CD4-positive, alpha-beta T cell treated with Interleukin-1 beta for 1 hour (primary cell): ENCODE results near the gene ACTR8.

ENCODE experiments used
- DNase-seq, 2 donors: peaks; one replicate each; pipeline ENCODE4 v3.0.0-alpha.2; 2020 to 2022

The ACTR8 gene

DNA sequence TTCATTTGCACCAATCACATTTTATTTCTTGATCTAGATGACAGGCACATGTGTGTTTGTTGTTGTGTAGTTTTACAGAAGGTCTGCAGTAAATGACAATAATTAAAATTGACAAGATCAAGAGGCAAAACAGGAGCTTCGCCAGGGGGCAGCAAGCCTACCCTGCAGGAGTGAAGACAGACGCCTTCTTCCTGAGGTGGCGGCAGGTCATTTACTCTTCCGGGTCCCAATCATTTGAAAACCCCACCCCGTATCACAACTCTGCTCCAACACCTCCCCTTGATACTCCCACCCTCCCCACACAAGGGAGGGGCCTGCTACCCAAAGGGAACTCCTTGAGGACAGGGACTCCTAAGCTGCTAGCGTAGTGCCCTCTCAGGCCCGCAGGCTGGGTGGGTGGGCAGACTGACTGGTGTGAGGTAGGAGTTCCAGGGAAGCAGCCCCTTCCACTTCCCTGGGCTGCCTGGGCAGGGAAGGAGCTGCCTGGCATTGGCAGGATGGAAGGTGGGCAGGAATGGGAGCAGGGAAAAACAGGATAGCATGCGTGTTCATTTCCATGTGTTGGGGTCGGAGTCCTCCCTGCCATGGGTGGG, 48.8 kb downstream of the ACTR8 start:
- no peak for DNase-seq

DNA sequence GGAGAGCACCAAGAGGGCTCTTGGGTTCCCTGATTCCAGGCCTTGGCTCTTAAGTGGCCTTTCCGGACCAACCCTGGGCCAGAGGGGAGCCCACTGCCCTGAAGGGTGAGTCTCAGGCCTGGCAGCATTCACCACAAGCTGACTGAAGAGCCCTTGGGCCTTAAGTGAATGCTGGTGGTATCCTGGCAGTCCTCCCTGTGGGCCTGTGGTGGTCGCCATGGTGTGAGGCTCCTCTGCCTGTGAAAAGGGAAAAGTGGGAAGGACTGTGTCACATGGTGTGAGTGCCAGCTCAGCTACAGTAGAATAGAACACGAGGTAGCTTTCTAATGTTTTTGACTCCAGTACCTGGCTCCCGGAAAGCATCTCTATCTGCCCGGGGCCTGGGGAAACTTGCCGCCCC, 51.0 kb downstream of the ACTR8 start:
- DNase-seq = no peak

GRCh38 chr3:53829605-53830004, 52.3 kb downstream of the ACTR8 start:
- DNase-seq = no peak

DNA sequence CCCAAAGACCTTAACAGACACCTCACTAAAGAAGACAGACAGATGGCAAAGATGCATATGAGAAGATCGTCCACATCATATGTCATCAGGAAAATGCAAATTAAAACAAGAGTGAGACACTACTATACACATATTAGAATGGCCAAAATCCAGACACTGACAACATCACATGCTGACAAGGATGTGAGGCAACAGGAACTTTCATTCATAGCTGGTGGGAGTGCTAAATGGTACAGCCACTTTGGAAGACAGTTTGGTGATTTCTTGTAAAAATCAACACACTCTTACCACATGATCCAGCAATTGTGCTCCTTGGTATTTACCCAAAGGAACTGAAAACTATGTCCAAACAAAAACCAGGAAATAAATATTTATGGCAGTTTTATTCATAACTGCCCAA, 53.4 kb downstream of the ACTR8 start:
- DNase-seq = no peak

- no peak for DNase-seq
Measured at GRCh38 chr3:53826048-53826447, 55.9 kb downstream of the ACTR8 start.

DNA sequence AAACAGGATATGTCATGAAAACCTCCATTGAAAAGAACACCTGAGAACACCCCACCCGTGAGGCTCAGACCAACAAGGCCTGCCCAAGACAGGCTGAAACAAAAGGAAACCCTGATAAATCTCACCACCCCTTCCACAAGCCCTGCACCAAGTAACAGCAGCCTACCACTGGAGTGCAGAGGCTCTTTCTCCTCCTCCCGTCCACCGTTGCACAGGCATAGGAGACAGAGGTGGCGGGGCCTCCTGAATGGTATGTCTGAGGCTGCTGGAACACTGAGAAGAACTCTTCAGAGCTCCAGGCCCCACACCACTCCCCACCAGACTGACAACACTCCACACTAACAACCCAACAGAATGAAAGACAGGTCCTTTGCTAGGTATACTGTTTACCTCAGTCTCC, 57.2 kb downstream of the ACTR8 start:
- DNase-seq = no peak

DNA sequence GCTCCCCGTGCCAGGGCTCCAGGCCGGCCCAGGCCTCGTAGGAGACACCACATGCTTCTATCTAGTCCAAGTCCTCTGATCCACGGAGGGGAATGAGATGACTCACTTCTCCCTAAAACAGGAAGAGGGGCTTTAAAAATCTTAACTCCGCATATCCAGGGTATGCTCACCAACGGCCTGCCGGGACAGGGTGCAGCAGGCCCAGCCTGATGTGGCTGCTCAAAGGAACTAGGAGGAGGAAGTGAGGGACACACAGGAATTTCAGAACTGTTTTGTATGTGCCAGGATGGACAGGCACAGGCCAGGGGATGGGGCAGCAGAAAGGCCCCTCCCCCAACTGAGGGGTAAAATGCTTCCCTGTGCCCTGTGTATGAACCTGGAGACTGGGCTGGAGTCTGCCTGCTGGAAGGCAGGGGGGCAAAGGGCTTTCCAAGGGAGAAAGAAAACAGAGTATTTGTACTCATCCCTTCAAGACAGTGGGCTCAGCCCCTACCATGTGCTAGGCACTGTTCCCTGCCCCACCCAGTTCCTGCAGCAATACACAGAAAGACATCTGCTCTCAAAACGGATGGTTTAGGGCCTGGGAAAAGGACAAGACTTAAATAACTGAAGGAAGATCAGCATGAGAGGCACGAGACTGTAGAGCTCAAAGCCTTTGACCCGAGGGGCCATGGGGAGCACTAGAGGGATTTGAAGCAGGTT, 57.8 kb downstream of the ACTR8 start:
- DNase-seq = no peak

DNA sequence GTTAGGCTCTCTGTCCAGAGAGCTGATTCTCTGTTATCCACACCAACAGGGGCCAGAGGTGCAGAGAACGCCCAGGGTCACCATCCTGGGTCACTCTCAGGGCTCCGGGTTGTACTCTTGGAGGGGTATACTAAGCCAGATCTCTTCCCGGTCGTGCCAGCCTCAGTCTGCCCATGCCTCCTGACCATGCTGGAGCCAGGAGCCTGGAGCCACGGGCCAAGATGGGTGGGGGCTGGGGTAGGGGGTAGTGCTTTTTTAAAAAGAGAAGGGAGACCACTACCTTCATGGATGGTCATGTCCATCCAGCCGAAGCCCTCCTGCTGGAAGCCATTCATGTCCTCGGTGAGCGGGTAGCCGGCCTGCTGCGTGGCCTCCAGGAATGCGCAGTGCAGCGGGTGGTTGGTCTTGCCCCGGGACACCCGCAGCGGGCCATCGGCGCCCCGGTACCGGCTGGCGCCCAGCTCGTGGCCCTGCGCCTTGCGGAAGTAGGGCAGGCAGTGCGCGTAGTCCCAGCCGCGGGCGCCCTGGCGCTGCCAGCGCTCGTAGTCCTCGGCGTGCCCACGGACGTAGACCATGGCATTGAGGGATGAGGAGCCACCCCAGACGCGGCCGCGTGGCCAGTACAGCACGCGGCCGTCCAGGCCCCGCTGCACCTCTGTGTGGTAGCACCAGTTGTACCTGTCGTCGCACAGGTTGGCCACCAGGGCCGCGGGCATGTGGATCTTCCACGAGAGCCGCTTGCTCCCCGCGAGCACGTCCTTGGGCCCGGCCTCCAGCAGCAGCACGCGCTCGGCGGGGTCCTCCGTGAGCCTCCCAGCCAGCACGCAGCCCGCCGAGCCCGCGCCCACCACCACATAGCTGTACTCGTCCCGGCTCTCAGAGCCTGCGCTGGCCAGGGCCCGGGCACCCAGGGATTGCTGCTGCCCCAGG, 58.7 kb downstream of the ACTR8 start:
- DNase-seq = no peak

DNA sequence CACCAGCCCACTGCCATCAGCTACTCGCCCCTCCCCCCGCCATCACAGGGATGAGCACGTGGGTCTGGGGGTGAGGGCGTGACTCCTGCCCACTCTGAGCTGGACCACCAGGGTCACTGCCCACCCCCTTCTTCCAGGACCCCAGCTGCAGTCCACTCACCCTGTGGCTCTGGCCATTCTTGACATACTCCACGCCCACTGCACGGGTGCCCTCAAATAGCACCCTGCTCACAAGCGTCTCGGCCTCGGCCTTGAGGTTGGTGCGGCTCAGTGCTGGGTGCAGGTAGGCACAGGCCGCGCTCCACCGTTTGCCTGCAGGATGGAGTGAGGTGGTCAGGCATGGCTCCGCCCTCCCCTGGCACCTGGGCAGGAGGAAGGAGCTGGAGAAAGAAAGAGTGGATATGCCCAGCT, 59.6 kb downstream of the ACTR8 start:
- no peak for DNase-seq

GRCh38 chr3:53821631-53822121, 60.3 kb downstream of the ACTR8 start:
- no peak for DNase-seq

DNA sequence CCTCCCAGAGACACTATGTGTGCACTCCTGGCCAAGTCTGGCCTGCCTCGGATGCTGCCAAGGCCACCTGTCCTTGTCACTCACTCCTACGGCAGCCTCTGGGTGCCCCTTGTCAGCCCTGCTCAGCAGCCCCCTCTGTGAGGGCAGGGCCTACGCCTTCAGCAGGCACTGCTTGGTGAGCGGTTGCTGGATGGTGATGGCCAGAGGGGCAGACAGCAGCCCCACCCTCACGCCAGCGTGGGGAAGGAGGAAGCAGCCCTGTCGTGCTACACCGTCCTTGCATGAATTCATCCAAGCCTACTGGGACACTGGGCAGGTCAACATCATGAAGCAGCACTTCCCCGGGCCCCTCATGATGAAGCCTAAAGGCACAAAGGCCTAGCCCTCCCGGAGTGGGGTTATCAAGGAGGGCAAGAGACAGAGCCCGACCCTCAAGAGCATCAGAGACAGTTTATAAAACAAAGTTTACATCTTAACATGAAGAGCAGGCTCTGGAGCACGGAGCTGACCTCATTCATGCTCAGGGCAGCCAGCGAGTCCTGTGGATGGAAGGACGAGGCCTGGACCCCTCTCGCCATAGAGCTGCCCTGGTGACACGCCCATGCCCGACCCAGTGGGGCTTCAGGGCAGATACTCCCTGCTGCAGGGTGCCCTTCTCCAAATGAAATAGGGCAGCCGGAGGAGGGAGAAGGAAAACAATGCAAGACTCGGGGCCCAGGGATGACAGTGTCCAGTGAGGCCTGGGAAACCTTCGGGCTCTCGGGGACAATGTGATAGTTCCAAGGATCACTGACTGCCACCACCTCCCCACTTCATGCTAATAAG, 61.0 kb downstream of the ACTR8 start:
- no peak for DNase-seq

DNA sequence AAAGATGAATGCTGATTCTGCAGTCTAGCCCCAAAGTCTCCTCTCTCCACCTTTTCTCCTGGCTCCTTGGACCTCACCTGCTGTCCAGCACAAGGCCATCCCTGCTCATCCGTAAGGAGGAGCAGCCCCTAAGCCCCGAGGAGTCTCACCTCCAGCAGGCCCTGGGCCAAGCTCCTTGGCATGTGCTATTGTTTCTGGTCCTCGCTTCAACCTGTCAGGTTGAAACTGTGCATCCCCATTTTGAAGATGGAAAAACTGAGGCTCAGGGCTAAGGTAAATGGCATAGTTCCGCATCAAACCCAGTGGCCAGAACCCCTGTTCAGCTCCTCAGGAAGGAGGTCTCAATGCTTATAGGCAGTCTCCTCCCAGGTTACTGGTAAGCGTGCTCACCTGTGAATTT, 61.9 kb downstream of the ACTR8 start:
- DNase-seq = no peak

DNA sequence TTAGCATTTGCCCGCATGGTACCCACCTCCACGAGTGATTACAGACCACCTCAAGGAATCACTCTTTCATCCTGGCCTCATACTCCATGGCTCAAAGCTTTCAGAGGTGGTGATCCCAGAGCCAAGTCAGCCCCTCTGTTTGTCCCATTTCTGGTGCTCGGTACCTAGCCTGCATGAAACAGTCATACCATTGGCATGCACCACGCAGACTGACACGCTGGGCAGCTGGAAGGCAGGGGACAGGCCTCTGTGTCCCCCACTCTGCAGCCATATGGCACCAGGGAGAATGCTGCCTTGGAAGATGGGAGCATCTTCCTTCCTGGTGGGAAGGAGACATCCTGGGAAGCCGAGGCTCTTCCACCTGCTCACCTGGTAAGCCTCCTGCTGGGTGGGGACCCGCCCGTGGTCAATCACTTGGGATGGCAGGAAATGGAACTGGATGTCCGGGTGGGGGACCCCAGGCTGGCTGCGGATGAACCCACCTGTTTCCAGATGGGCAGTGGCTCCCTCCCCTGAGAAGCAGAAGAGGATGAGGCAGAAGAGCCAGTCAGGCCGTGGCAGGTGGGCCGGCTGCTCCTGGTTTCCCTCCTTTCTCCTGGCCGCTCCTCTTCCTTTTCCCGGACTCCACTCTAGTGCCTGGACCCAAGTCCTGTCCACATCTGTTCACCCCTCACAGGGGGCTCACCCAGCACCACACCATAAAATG, 62.6 kb downstream of the ACTR8 start:
- no peak for DNase-seq

DNA sequence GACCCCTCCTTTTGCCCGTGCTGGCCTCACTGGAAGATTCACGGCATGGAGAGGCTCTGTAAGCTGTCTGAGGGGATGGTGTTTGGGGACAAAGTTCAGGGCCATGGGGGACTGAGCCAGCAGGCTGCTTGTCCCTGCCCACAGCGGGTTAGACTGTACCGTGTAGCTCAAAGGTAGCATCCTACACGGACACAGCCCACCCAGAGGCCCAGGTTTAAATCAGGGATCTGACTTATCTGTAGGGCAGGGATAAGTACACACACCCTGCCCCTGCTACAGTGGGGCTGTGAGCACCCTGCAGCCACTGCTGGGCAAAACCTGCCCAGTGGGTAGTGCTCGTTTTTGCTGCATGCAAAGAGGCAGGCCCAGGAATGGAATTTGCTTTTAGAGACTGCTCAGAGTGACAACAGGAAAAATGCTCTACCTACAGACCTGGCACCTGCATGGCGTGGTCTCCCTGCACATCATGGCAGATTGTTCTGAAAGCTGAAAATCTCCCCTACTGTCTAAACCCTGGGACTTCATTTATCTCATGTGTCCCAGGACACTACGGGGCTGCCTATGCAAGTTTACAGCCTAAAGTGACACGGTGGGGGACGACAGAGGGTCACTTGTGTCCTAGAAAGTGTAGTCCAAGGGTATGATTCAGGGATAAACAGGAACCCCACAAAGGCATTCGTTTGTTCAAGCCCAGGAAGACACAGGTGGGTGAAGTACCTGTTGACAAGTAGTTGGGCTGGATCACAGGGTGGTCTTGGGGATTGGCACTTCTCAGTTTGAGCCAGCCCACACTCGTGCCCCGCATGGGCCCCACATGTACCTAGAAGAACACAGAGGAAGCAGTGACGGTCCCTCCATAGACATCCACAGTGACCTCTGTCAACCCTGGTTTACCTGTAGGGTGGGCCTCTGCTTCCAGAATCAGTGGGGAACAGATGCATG, 63.5 kb downstream of the ACTR8 start:
- no peak for DNase-seq

DNA sequence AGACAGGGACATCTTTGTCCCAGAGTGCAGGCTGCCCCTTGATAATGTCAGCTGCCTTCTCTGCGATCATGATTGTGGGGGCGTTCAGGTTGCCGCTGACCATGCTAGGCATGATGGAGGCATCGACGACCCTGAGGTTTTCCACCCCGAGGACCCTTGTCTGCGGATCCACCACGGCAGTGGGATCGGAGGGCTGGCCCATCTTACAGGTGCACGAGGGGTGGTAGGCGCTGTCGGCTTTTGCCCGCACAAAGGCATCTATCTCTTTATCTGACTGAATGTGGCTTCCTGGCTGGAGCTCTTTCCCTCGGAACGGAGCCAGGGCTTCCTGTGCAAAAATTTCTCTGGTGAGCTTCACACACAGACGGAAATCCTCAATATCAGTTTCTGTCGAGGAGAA, 64.1 kb downstream of the ACTR8 start:
- DNase-seq = no peak

- DNase-seq = no peak
Measured at GRCh38 chr3:53817211-53817610, 64.7 kb downstream of the ACTR8 start.
